CD14-positive monocyte (primary cell): ENCODE data around the gene GKN1. TPM values are rescaled to one million over a fixed set of nuclear protein-coding genes. Genes with fewer than 3 reads are reported as not detected.

Experiments used
- DNase-seq, 3 donors: peaks; one replicate each; pipeline ENCODE4 v3.0.0-alpha.2; 2011 to 2022
- H2AFZ ChIP-seq: 2 replicates; pipeline ENCODE4 v1.6.0; 2012; ENCODE audit warnings: mild to moderate bottlenecking, low read depth, low read length, inconsistent platforms; ENCODE audit not compliant: insufficient read depth, poor library complexity, severe bottlenecking
- H3K27ac ChIP-seq, 2 donors: 1 replicate in 1 of 2; 2 replicates in 1 of 2; pipeline ENCODE4 v1.5.1; 2012 to 2013; ENCODE audit warnings: low read length in 2 of 2, control low read depth in 1 of 2, inconsistent platforms in 1 of 2, low read depth in 1 of 2, mild to moderate bottlenecking in 1 of 2
- H3K27me3 ChIP-seq, 2 donors: one replicate each; pipeline versions ENCODE4 v1.6.0 to v1.6.1; 2011 to 2013; ENCODE audit warnings: low read length in 2 of 2; ENCODE audit not compliant: control insufficient read depth in 2 of 2, insufficient read depth in 2 of 2
- H3K36me3 ChIP-seq, 2 donors: replicated peaks in 1 of 2; 1 replicate in 1 of 2; 2 replicates in 1 of 2; pipeline versions ENCODE4 v1.5.1 to v1.6.1; 2012 to 2013; ENCODE audit warnings: low read length in 2 of 2, control low read depth in 1 of 2, inconsistent platforms in 1 of 2, mild to moderate bottlenecking in 1 of 2; ENCODE audit not compliant: insufficient read depth in 2 of 2, control insufficient read depth in 1 of 2
- H3K4me1 ChIP-seq, 2 donors: 1 replicate in 1 of 2; 2 replicates in 1 of 2; pipeline versions ENCODE4 v1.5.1 to v1.6.1; 2012 to 2013; ENCODE audit warnings: low read length in 2 of 2, control low read depth in 1 of 2, inconsistent platforms in 1 of 2, mild to moderate bottlenecking in 1 of 2, moderate library complexity in 1 of 2; ENCODE audit not compliant: insufficient read depth in 2 of 2, control insufficient read depth in 1 of 2
- H3K4me2 ChIP-seq: replicated peaks from 2 replicates; pipeline ENCODE3; 2012; ENCODE audit warnings: low read length, moderate library complexity, mild to moderate bottlenecking; ENCODE audit not compliant: poor library complexity, severe bottlenecking; ENCODE audit errors: extremely low read depth
- H3K4me3 ChIP-seq, 3 experiments: fragments of 200-600 bp in 1 of 3; sonication (generic) in 1 of 3; replicated peaks in 1 of 3; 1 replicate in 2 of 3; 2 replicates in 1 of 3; pipeline ENCODE4 v1.5.1; 2011 to 2013; ENCODE audit warnings: low read length in 3 of 3, mild to moderate bottlenecking in 3 of 3, control low read depth in 2 of 3, low read depth in 2 of 3, inconsistent platforms in 1 of 3, moderate library complexity in 1 of 3
- H3K79me2 ChIP-seq: 2 replicates; pipeline ENCODE4 v1.6.0; 2012; ENCODE audit warnings: mild to moderate bottlenecking, control low read depth, inconsistent platforms, low read length, moderate library complexity; ENCODE audit not compliant: insufficient read depth
- H3K9ac ChIP-seq: 2 replicates; pipeline ENCODE4 v1.6.0; 2017; ENCODE audit warnings: low read length, mild to moderate bottlenecking; ENCODE audit not compliant: insufficient read depth, poor library complexity, severe bottlenecking
- H3K9me3 ChIP-seq, 2 donors: replicated peaks in 1 of 2; 1 replicate in 1 of 2; 2 replicates in 1 of 2; pipeline versions ENCODE4 v1.5.1 to v1.6.1; 2012 to 2013; ENCODE audit warnings: low read length in 2 of 2, control low read depth in 1 of 2; ENCODE audit not compliant: control insufficient read depth in 1 of 2, insufficient read depth in 1 of 2
- H4K20me1 ChIP-seq: 2 replicates; pipeline ENCODE4 v1.6.0; 2012; ENCODE audit warnings: mild to moderate bottlenecking, low read length, control low read depth, moderate library complexity; ENCODE audit not compliant: insufficient read depth
- H3K27ac Mint-ChIP-seq, 7 donors: one replicate each; pipeline ENCODE4 v1.8.0; 2020; ENCODE audit warnings: mild to moderate bottlenecking in 7 of 7, mixed read lengths in 7 of 7, moderate library complexity in 6 of 7, inconsistent platforms in 2 of 7
- H3K27me3 Mint-ChIP-seq, 3 donors: one replicate each; pipeline ENCODE4 v1.8.0; 2021 to 2022; ENCODE audit warnings: low read depth in 3 of 3, mild to moderate bottlenecking in 3 of 3, mixed read lengths in 3 of 3, moderate library complexity in 3 of 3, inconsistent platforms in 1 of 3
- H3K36me3 Mint-ChIP-seq, 2 donors: one replicate each; pipeline ENCODE4 v1.8.0; 2020; ENCODE audit warnings: mixed read lengths in 2 of 2, inconsistent platforms in 1 of 2, mild to moderate bottlenecking in 1 of 2
- H3K4me1 Mint-ChIP-seq: one replicate; pipeline ENCODE4 v1.8.0; 2020; ENCODE audit warnings: mild to moderate bottlenecking, mixed read lengths
- H3K4me3 Mint-ChIP-seq, 2 donors: one replicate each; pipeline ENCODE4 v1.8.0; 2020; ENCODE audit warnings: mild to moderate bottlenecking in 2 of 2, mixed read lengths in 2 of 2, moderate library complexity in 1 of 2
- H3K9me3 Mint-ChIP-seq, 7 donors: one replicate each; pipeline ENCODE4 v1.8.0; 2020 to 2022; ENCODE audit warnings: mixed read lengths in 7 of 7, mild to moderate bottlenecking in 6 of 7, moderate library complexity in 6 of 7, inconsistent platforms in 2 of 7
- CTCF ChIP-seq: fragments of 200-600 bp; IDR thresholded peaks from one replicate; pipeline ENCODE4 v1.8.0; 2022; ENCODE audit warnings: antibody characterized with exemption, mild to moderate bottlenecking
- WGBS: methylation state at CpG from one replicate; pipeline ENCODE4 v1.1.5; 2013; ENCODE audit warnings: missing lambda C conversion rate; ENCODE audit not compliant: insufficient coverage; 5-methylcytosine and 5-hydroxymethylcytosine counted together
- intact Hi-C, 2 donors: fragments of 100-400 bp; cut with micrococcal nuclease; formaldehyde crosslinking; loops; one replicate each; pipeline versions ENCODE4 v1.15.0 to v1.15.1; 2023
- polyA plus RNA-seq, 3 donors: library from polyadenylated mRNA; depleted of rRNA in 1 of 3; unstranded in 2 of 3; stranded (reverse) in 1 of 3; fragments of 300-500 nt in 2 of 3; fragments of >200 nt in 1 of 3; fragmentation: Illumina TruSeq in 2 of 3; gene quantifications; 1 replicate in 2 of 3; 2 replicates in 1 of 3; pipeline ENCODE4 v1.2.3, GENCODE V29; 2012 to 2021

Gene GKN1
- polyA plus RNA-seq, 3 donors: not detected

GRCh38 chr2:69013840-69014821 lies 39.7 kb downstream of the GKN1 start:
- H3K36me3 ChIP-seq: no peaks in the 10 kb centered on the region
- no peak overlapping the region for H3K27ac ChIP-seq
- intact Hi-C loops: no loop called here
- no peak for TF ChIP-seq CTCF
- Mint-ChIP-seq H3K9me3 (peaks cover 0 to 11% (median 2%) of the 10 kb centered on the region in 7 donors), H3K4me3 (peak overlapping the region; percentile 79 to 90), H3K27me3 (peaks cover 64 to 73% (median 65%) of the 10 kb centered on the region in 3 donors), H3K27ac (peak overlapping the region in 1 of 7 donors; percentile 31), H3K4me1 (peaks cover 23% of the 10 kb centered on the region), H3K36me3 (peaks cover 0 to 2% of the 10 kb centered on the region in 2 donors)
- 2% methylated on average over 12 of the region's 20 CpGs for WGBS
- H3K4me3 ChIP-seq: peak overlapping the region in 1 of 3 experiments; percentile 82
- DNase-seq: no peak
- peak overlapping the region; percentile 44 for H3K9ac ChIP-seq
- H3K4me1 ChIP-seq: peaks cover 18 to 22% of the 10 kb centered on the region in 2 donors
- H3K4me2 ChIP-seq: peak overlapping the region; percentile 98
- H2AFZ ChIP-seq: peak overlapping the region; percentile 88
- no peaks in the 10 kb centered on the region for H4K20me1 ChIP-seq
- H3K79me2 ChIP-seq: no peaks in the 10 kb centered on the region
- peaks cover 0 to 10% of the 10 kb centered on the region in 2 donors for H3K9me3 ChIP-seq
- H3K27me3 ChIP-seq: peaks cover 54 to 76% of the 10 kb centered on the region in 2 donors

GRCh38 chr2:69017080-69017479 lies 42.6 kb downstream of the GKN1 start:
- Mint-ChIP-seq H3K4me3 (peak overlapping the region in 1 of 2 donors; percentile 26), H3K4me1 (peaks cover 23% of the 10 kb centered on the region), H3K27ac (no peak overlapping the region), H3K27me3 (peaks cover 59 to 62% (median 61%) of the 10 kb centered on the region in 3 donors), H3K9me3 (peaks cover 0 to 11% (median 2%) of the 10 kb centered on the region in 7 donors), H3K36me3 (peaks cover 0 to 2% of the 10 kb centered on the region in 2 donors)
- Histone ChIP-seq H2AFZ (no peak overlapping the region), H3K36me3 (no peaks in the 10 kb centered on the region), H3K79me2 (no peaks in the 10 kb centered on the region), H3K9ac (no peak overlapping the region), H3K9me3 (peaks cover 0 to 10% of the 10 kb centered on the region in 2 donors), H3K4me2 (no peak overlapping the region), H3K27me3 (peaks cover 48 to 63% of the 10 kb centered on the region in 2 donors), H3K4me1 (peaks cover 18 to 22% of the 10 kb centered on the region in 2 donors), H3K4me3 (no peak overlapping the region), H4K20me1 (no peaks in the 10 kb centered on the region), H3K27ac (no peak overlapping the region)
- WGBS: 89% methylated on average over 3 of the region's 5 CpGs
- no peak for DNase-seq
- intact Hi-C loops: no loop called here
- TF ChIP-seq CTCF: no peak
